Measurements from ENCODE around the gene KCNK1. TPM values are rescaled to one million over a fixed set of nuclear protein-coding genes. Genes with fewer than 3 reads are reported as not detected.
A peak's percentile ranks its signal among the peaks of the same experiment; 100 is the strongest.

Gene KCNK1
- total and polyA plus RNA-seq, 2 donors (not counting 1 experiment from before 2014, with no cell fraction given): 0.48 to 2.6 TPM

- H3K79me2 ChIP-seq (ENCODE audit: control insufficient read depth, insufficient read depth, low read length): no peaks in the 10 kb centered on the region
- TF ChIP-seq EZH2 (IDR thresholded peaks at IDR 0.05; ENCODE audit: low read length, missing control alignments) (no peak), CTCF (conservative IDR thresholded peaks at IDR 0.05 in 1 of 2, IDR thresholded peaks at IDR 0.05 in 1 of 2; ENCODE audit: low read depth in 1 of 2, low read length in 2 of 2) (no peak)
- H3K27me3 ChIP-seq (ENCODE audit: control insufficient read depth, insufficient read depth, low read length): no peaks in the 10 kb centered on the region
- no peak overlapping the region for H3K4me3 ChIP-seq (replicated peaks in 1 of 4; ENCODE audit: control extremely low read depth in 1 of 4, insufficient read depth in 1 of 4, low read depth in 3 of 4, low read length in 4 of 4)
- no peak overlapping the region for H2AFZ ChIP-seq (ENCODE audit: low read length)
- H4K20me1 ChIP-seq (ENCODE audit: control insufficient read depth, extremely low read depth, insufficient read depth, low read length): no peaks in the 10 kb centered on the region
- DNase-seq (ENCODE audit: low read depth in 2 of 2): no peak
- H3K4me1 ChIP-seq (ENCODE audit: control insufficient read depth, extremely low read depth, insufficient read depth, low read length): no peaks in the 10 kb centered on the region
- no peak overlapping the region for H3K4me2 ChIP-seq (ENCODE audit: extremely low read depth, insufficient read depth, low read length)
- no peaks in the 10 kb centered on the region for H3K9me3 ChIP-seq (ENCODE audit: control insufficient read depth, insufficient read depth, low read depth, low read length)
- no peaks in the 10 kb centered on the region for H3K36me3 ChIP-seq (ENCODE audit: control insufficient read depth, insufficient read depth, low read length)
- no peak overlapping the region for H3K27ac ChIP-seq (ENCODE audit: insufficient read depth, low read length)
- no peak overlapping the region for H3K9ac ChIP-seq (ENCODE audit: insufficient read depth, low read length)
These were observed 58.8 kb downstream of the KCNK1 start for GRCh38 chr1:233672732-233673131.

GRCh38 chr1:233673261-233673946, 59.5 kb downstream of the KCNK1 start:
- Histone ChIP-seq H3K4me2 (ENCODE audit: extremely low read depth, insufficient read depth, low read length) (no peak overlapping the region), H3K27ac (ENCODE audit: insufficient read depth, low read length) (no peak overlapping the region), H3K9me3 (ENCODE audit: control insufficient read depth, insufficient read depth, low read depth, low read length) (no peaks in the 10 kb centered on the region), H3K27me3 (ENCODE audit: control insufficient read depth, insufficient read depth, low read length) (no peaks in the 10 kb centered on the region), H2AFZ (ENCODE audit: low read length) (no peak overlapping the region), H3K79me2 (ENCODE audit: control insufficient read depth, insufficient read depth, low read length) (no peaks in the 10 kb centered on the region), H3K36me3 (ENCODE audit: control insufficient read depth, insufficient read depth, low read length) (no peaks in the 10 kb centered on the region), H3K4me1 (ENCODE audit: control insufficient read depth, extremely low read depth, insufficient read depth, low read length) (no peaks in the 10 kb centered on the region), H4K20me1 (ENCODE audit: control insufficient read depth, extremely low read depth, insufficient read depth, low read length) (no peaks in the 10 kb centered on the region), H3K4me3 (replicated peaks in 1 of 4; ENCODE audit: control extremely low read depth in 1 of 4, insufficient read depth in 1 of 4, low read depth in 3 of 4, low read length in 4 of 4) (no peak overlapping the region), H3K9ac (ENCODE audit: insufficient read depth, low read length) (no peak overlapping the region)
- no peak for DNase-seq (ENCODE audit: low read depth in 2 of 2)
- no peak for TF ChIP-seq EZH2 (IDR thresholded peaks at IDR 0.05; ENCODE audit: low read length, missing control alignments)
- no peak for TF ChIP-seq CTCF (conservative IDR thresholded peaks at IDR 0.05 in 1 of 2, IDR thresholded peaks at IDR 0.05 in 1 of 2; ENCODE audit: low read depth in 1 of 2, low read length in 2 of 2)

GRCh38 chr1:233673947-233674431, 60.1 kb downstream of the KCNK1 start:
- Histone ChIP-seq H4K20me1 (ENCODE audit: control insufficient read depth, extremely low read depth, insufficient read depth, low read length) (no peaks in the 10 kb centered on the region), H3K9me3 (ENCODE audit: control insufficient read depth, insufficient read depth, low read depth, low read length) (no peaks in the 10 kb centered on the region), H3K27ac (ENCODE audit: insufficient read depth, low read length) (no peak overlapping the region), H3K4me2 (ENCODE audit: extremely low read depth, insufficient read depth, low read length) (no peak overlapping the region), H3K4me1 (ENCODE audit: control insufficient read depth, extremely low read depth, insufficient read depth, low read length) (no peaks in the 10 kb centered on the region), H3K27me3 (ENCODE audit: control insufficient read depth, insufficient read depth, low read length) (no peaks in the 10 kb centered on the region), H3K36me3 (ENCODE audit: control insufficient read depth, insufficient read depth, low read length) (no peaks in the 10 kb centered on the region), H3K4me3 (replicated peaks in 1 of 4; ENCODE audit: control extremely low read depth in 1 of 4, insufficient read depth in 1 of 4, low read depth in 3 of 4, low read length in 4 of 4) (no peak overlapping the region), H3K9ac (ENCODE audit: insufficient read depth, low read length) (no peak overlapping the region), H3K79me2 (ENCODE audit: control insufficient read depth, insufficient read depth, low read length) (no peaks in the 10 kb centered on the region), H2AFZ (ENCODE audit: low read length) (no peak overlapping the region)
- peak in 1 of 2 donors; percentile 7 for DNase-seq (ENCODE audit: low read depth in 2 of 2)
- TF ChIP-seq CTCF (conservative IDR thresholded peaks at IDR 0.05 in 1 of 2, IDR thresholded peaks at IDR 0.05 in 1 of 2; ENCODE audit: low read depth in 1 of 2, low read length in 2 of 2): no peak
- no peak for TF ChIP-seq EZH2 (IDR thresholded peaks at IDR 0.05; ENCODE audit: low read length, missing control alignments)

All from fibroblast of lung (primary cell).